MG63 (cell line): ENCODE data around the gene PNMA1. TPM values are rescaled to one million over a fixed set of nuclear protein-coding genes. Genes with fewer than 3 reads are reported as not detected.
A peak's percentile ranks its signal among the peaks of the same experiment; 100 is the strongest.

ENCODE experiments used
- DNase-seq: peaks from one replicate; pipeline ENCODE4 v3.0.0-alpha.2; 2020
- H3K27me3 ChIP-seq: fragments of 250-450 bp; sonication (Bioruptor Pico); 2 replicates; pipeline ENCODE4 v1.5.1; 2020; ENCODE audit warnings: mild to moderate bottlenecking, moderate library complexity
- H3K36me3 ChIP-seq: fragments of 250-450 bp; sonication (Bioruptor Pico); 2 replicates; pipeline ENCODE4 v1.5.1; 2020; ENCODE audit warnings: mild to moderate bottlenecking, moderate library complexity
- H3K4me3 ChIP-seq: fragments of 250-450 bp; sonication (Bioruptor Pico); 2 replicates; pipeline ENCODE4 v1.5.1; 2020; ENCODE audit warnings: mild to moderate bottlenecking, moderate library complexity
- H3K9me3 ChIP-seq: fragments of 250-450 bp; sonication (Bioruptor Pico); 2 replicates; pipeline ENCODE4 v1.5.1; 2020; ENCODE audit warnings: mild to moderate bottlenecking, moderate library complexity
- total RNA-seq: library from RNA; depleted of rRNA; stranded (reverse); fragments of >200 nt; shearing (Covaris generic); gene quantifications from 2 replicates; pipeline ENCODE4 v1.2.3, GENCODE V29; 2014; ENCODE audit warnings: low replicate concordance

The PNMA1 gene
- total RNA-seq, 1 experiment from 2014 or later = 22.1 TPM

DNA sequence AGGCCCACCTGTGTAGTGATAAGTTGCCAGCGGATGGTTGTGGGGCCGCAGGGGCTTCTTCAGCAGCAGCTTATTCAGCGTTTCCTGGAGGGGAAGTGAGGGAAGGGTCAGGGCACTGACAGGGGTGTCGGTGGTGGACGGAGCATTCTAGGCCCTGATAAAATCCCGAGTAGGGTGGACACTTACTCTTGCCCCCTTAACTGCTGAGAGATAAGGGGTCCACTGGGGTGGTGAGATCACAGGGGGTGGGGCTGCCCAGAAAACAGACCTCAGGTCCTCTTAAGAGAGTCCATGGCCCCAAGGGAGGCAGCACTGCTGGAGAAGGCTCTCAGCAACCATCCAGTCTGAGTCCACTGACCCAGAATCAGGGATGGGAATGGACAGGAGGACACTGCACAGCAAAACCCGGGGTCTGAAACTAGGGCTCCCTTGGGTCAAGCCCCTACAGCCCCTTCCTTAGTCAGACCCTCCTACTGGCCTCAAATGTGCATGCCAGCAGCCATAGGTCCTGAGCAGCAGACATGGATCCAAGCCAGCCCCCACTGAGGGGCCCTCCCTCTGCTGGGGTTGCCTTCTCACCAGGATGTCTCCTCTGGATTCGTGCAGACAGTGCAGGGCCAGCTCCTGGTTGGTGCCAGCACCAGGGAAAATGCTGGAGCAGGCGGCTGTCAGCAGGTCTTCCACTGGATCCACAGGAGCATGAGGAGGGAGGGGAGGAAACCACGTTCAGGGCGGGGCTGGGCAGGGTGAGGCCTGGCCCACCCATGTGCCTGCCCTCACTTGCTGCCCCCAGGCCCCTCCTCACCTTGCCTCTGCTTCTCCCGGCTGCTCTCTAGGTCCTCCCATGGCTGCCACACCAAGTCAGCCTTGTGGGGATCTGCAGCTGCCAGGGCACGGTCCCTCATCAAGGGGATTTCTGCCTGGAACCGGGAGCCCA lies 12.1 kb upstream of the PNMA1 start:
- peaks cover 64% of the 10 kb centered on the region for H3K36me3 ChIP-seq
- peak; percentile 56 for DNase-seq
- no peaks in the 10 kb centered on the region for H3K27me3 ChIP-seq
- no peaks in the 10 kb centered on the region for H3K9me3 ChIP-seq
- H3K4me3 ChIP-seq = no peak overlapping the region

DNA sequence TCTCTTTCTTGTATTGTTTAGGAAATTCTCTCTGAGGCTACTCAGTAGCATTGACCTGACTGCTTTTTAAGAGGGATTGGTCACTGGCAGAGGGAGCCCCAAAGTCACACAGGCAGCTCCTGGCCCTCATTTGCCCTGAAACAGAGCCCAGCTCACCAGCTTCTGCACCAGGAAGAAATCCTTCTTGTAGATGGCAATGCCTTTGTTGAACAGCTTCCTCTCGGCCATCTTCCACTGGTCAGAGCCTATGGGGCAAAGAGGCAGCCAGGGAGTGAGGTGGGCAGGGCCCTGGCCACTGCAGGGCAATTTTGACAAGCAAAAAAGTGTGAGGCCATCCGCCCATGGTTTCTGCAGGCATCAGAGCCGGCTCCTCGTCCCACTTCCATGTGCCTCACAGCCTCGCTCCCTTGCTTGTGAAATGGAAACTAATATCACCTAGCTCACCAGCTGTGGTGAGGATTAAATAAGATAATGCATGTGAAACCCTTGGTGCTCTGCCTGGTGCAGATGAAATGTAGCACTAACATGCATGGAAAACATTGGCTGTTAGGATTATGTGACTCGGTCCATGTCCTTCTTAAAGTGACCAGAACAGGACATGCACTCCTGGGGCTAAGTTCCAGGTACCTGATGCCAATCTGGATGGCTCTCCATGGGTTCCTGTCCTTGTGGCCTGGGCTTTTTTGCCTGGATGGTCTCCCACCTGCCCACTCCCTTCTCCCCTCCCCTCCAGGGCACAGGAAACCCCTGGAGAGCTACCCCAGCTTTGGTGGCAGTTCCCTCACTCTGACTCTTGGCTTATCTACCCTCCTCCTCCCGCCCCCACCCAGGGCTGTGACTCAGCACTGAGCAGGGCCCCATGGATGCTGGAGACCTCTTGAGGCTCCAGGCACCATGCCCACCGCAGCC lies 11.2 kb upstream of the PNMA1 start:
- Histone ChIP-seq H3K27me3 (no peaks in the 10 kb centered on the region), H3K9me3 (no peaks in the 10 kb centered on the region), H3K4me3 (no peak overlapping the region), H3K36me3 (peaks cover 69% of the 10 kb centered on the region)
- peak; percentile 55 for DNase-seq

DNA sequence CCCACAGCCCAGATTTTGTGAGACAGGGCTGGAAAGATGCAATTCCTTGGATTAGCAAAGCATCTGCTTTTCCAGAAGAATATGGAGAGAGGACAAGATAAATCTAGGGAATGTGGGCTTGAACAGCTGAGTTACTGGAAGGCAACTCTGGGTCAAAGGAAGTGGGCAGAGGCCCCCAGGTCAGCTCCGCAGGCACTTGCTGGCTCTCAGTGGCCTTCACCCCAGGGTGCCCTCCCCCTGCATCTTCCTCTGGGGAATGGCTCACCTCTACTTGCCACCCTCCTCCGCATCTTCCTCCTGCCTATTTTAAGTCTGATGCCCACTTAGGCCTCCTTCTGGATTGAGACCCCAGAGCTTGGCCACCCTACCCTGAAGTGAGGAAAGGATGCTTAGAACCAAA lies 10.5 kb upstream of the PNMA1 start:
- Histone ChIP-seq H3K9me3 (no peaks in the 10 kb centered on the region), H3K27me3 (no peaks in the 10 kb centered on the region), H3K36me3 (peaks cover 68% of the 10 kb centered on the region), H3K4me3 (no peak overlapping the region)
- DNase-seq = peak; percentile 39

DNA sequence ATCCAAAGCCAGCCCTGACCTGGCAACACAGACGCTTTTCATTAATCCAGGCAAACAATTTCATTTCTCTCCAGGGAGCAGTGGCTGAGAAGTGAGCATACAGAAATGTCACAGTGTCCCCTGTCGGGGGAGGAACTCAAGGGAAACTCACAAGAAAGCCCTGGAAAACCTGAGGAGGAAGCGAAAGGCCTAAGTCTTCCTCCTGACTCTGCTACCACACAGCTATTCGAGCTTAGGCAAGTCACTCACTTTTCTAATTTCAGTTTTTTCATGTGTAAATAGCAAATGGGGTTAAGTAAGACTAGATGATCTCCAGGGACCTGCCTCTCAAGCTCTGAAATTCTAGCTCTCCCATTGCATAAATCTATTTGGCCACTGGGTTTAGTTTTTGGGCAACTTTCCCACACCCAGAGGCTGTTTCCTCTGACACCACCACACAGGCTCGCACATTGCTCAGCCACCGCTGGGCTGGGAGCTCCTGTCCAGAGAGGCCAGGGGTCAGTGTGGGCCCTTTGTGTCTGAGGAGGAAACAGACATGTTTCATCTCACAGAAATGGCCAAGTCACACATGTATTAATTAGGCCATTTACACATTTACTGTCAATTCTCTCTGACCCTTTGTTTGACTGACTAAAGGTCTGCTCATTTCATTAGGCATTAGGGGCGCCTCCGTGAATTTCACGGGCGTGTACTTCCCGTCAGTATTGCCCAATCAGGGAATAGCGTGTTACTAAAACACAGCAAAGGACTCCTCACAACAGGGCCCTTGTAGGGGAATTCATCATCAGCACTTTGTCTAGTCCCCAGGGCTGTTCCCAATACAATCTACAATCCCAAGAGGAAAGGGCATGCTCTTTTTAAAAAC lies 9.8 kb upstream of the PNMA1 start:
- Histone ChIP-seq H3K36me3 (peaks cover 66% of the 10 kb centered on the region), H3K27me3 (no peaks in the 10 kb centered on the region), H3K9me3 (no peaks in the 10 kb centered on the region), H3K4me3 (no peak overlapping the region)
- DNase-seq = peak; percentile 93

DNA sequence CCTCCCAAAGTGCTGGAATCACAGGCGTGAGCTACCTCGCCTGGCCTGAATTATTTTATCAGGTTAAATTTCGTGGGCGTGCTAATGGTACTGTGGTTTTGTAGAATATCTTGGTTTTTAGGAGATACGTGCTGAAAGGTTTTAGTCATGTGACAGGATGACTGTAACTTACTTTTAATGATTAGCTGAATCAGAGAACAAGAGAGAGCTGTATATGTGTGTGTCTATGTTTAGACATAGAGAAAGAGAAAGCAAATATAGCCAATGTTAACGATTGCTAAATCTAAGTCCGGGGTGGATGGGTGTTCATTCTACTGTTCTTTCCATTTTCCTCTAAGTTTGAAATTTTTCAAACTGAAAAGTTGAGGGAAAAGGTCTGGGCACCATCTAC lies 9.2 kb upstream of the PNMA1 start:
- Histone ChIP-seq H3K4me3 (no peak overlapping the region), H3K9me3 (no peaks in the 10 kb centered on the region), H3K27me3 (no peaks in the 10 kb centered on the region), H3K36me3 (peaks cover 62% of the 10 kb centered on the region)
- no peak for DNase-seq

DNA sequence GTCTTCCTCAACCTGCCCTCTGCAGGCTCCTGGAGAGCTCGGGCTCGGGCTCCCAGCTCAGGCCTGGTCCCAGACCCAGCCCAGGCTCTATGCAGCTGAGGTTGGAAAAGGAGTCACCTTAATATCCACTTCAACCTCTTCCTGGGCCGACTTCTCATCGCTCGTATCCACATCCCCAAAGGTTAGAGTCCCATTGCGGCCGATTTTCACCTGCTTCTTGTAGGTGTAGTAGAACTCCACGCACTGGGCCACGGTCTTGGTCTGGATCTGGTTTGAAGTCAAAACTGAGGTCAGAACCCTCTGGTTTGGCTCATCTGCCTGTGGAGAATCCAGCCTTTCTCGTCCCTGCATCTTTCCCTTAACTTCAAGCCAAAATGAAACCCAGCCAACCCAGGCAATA lies 8.4 kb upstream of the PNMA1 start:
- no peaks in the 10 kb centered on the region for H3K27me3 ChIP-seq
- no peak for DNase-seq
- no peaks in the 10 kb centered on the region for H3K9me3 ChIP-seq
- H3K36me3 ChIP-seq = peaks cover 55% of the 10 kb centered on the region
- H3K4me3 ChIP-seq = no peak overlapping the region

DNA sequence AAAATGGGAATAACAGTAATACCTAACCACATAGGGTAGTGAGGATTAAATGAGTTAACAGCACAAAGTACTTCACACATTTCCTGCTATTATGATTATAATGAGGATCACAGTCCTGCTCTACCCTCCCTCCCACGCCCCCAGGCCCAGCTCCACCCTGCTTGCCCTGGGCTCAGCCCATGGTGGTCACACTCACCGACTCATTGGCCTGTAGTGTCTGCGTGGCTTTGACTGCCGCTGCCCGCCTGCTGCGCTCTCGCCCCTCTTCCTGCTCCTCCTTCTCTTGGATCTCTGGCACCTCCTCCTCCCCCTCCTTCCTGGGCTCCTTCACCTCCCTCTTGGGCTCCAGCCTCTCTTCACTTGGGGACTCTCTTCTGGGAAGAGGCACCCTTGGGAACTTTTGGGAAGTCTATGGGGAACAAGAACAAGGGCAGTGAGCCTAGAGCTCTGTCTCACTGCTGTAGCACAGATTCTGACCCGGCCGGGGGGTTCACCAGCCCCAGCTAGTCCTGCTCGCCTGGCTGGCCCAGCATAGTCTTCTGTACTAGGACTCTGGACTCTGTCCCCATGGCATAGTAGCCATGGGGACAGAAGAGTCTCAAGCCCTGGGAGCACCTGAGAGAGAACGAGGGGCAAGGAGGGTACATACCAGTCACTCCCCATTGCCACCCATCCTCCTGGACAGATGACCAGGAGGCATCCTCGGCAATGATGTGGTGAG lies 7.1 kb upstream of the PNMA1 start:
- H3K27me3 ChIP-seq = no peaks in the 10 kb centered on the region
- H3K9me3 ChIP-seq = no peaks in the 10 kb centered on the region
- H3K36me3 ChIP-seq = peaks cover 44% of the 10 kb centered on the region
- no peak for DNase-seq
- H3K4me3 ChIP-seq = no peak overlapping the region

DNA sequence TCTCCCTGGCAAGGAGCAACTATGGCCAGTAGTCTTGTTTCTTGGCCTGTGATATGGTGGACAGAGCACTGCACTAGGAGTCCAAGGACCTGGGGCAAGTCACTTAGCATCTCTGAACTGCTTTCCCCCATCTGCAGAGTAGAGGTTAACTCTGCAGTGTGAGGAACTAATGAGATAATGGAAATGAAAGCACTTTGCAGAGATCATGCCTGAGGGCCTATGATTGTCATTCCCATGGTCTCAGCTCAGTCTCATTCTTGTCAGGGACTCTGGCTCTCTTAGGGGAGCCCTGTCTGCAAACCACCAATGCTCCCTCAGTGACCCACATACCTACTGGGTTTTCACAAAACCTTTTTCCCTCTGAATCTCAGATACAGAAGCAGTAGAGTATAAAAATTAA lies 6.5 kb upstream of the PNMA1 start:
- H3K36me3 ChIP-seq = peaks cover 38% of the 10 kb centered on the region
- DNase-seq = no peak

DNA sequence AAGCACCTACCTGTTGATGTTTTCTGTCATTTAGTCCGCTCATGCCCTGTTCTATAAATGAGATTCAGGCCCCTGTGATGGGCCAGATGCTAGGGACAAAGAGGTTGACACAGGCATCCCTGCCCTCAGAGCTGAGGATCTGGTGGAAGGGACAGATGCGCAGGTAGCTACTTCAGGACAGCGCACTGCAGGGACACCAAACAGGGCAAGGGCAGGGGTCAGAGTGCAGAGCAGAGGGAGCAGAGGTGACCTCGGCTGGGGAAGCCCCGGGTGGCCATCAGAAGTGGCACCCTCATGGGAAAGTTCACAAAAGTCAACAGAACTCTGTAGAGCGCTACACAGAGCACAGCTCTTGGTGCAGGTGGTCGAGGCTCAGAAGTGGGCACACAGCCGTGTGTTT lies 5.6 kb upstream of the PNMA1 start:
- peaks cover 31% of the 10 kb centered on the region for H3K36me3 ChIP-seq
- H3K9me3 ChIP-seq = no peaks in the 10 kb centered on the region
- H3K27me3 ChIP-seq = no peaks in the 10 kb centered on the region
- no peak for DNase-seq
- no peak overlapping the region for H3K4me3 ChIP-seq

More for the DNA sequence above, 6.5 kb upstream of the PNMA1 start:
- no peaks in the 10 kb centered on the region for H3K9me3 ChIP-seq
- H3K27me3 ChIP-seq = no peaks in the 10 kb centered on the region
- H3K4me3 ChIP-seq = no peak overlapping the region

DNA sequence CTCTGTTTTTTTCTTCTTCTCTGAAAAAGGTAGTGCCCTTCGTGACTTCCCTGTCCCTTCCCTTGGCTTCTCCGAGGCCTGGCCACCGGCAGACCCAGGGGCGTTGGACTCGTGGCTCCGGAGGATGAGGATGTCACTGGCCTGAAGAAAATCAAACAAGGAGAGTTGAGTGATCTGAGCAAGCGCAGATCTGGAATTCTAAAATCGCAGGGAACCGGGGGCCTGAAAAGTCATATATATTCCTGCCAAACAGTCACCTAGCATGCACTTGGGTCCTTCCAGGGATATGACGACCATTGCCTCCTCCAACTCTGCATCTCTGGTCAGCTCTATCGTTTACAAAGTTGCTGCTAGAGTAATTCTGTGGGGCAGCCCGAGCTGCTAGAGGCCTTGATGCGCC lies 5.2 kb upstream of the PNMA1 start:
- no peak overlapping the region for H3K4me3 ChIP-seq
- H3K36me3 ChIP-seq = peaks cover 28% of the 10 kb centered on the region
- DNase-seq = no peak
- H3K27me3 ChIP-seq = no peaks in the 10 kb centered on the region
- no peaks in the 10 kb centered on the region for H3K9me3 ChIP-seq

DNA sequence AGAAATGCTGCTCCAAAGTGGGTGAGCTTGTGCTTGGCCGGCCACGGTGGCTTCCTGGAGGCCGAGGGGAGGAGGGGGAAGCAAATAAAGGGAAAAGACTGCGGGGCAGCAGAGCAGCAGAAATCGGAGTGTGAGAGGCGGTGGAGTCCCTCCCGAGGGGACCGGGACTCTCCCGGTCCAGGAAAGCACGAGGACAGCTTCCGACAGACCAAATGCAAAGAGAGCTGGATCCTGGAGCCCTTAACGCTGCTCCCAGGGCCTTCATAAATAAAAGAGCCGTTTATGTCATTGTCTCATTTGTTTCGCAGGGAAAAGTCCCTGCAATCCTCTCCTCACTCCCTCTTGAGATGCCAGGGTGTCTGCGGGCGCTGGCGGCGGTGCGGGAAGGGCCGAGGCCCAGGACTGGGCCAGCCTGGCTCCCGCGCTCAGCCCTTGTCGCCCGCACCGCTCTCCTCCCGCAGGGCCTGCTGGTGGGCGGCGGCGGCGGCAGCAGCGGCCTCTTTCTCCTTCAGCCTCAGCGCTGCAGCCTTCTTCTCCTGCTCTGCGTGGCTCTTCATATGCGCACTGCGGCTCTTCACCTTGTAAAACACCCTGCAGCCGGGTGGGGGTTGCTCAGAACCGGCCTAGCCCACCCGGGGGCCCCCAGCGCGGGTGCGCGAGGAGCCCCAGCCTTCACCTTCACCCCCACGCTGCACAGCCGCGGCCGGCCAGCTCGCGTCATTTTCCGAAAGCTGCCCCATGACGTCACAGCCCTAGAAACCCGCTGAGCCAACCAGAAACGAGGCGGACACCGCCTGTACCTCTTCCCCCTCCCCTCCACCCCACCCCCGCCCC lies 4.5 kb upstream of the PNMA1 start:
- DNase-seq = no peak
- H3K36me3 ChIP-seq = peaks cover 25% of the 10 kb centered on the region
- H3K27me3 ChIP-seq = no peaks in the 10 kb centered on the region
- no peaks in the 10 kb centered on the region for H3K9me3 ChIP-seq
- H3K4me3 ChIP-seq = no peak overlapping the region

DNA sequence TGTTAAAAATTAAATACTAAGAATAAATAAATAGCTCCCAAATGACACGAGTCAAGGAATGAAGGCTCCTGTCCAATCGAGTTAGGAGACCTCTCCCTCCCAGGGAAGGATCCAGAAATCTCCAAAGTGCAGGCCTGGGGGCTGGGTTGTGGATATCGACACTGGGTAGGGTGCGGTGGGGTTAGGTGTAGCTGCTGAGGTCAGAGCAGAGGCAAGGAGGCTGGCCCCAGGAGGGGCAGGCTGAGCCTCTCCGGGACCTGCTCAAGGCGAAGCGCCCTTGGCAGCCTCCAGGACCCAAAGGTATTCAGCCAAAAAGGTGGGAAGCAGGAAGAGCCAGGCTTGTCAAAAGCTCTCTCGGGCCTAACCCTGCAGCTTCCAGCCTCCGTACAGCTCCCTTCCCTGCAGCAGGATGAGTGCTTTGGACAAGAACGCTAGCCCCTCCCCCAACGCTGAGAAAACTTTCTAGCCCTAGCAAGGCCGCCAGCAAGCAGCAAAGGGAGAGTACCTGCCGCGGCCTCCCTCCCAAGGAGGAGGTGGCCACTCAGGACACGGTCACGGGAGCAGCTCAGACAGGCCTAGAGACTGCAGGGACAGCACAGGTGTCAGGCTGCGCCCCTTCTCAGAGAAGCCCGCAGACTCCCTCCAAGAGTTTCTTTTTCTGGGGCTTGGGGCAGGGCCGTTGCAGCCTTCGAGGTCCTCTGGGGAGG lies 3.7 kb upstream of the PNMA1 start:
- Histone ChIP-seq H3K9me3 (no peaks in the 10 kb centered on the region), H3K36me3 (peaks cover 18% of the 10 kb centered on the region), H3K27me3 (no peaks in the 10 kb centered on the region), H3K4me3 (no peak overlapping the region)
- DNase-seq = no peak

DNA sequence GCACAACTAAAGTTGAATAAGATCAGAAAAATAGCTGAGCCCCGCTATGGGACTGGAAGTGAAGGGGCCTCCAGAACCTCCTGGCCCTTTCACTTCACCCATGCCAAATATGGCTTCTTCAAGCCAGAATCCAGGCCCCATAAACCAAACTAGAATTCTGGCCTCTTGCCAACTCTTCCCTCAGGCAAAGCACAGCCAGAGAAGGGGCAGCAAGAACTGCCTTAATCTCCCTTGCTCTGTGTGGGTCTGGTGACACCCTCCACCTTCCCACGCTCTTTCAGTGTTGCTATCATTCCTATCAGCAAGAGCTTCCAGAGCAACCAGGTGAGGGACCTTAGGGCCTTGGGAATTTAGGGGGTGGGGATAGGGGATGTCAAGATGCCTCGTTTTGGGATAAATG lies 3.1 kb upstream of the PNMA1 start:
- Histone ChIP-seq H3K4me3 (no peak overlapping the region), H3K27me3 (no peaks in the 10 kb centered on the region), H3K36me3 (peaks cover 12% of the 10 kb centered on the region), H3K9me3 (no peaks in the 10 kb centered on the region)
- no peak for DNase-seq

DNA sequence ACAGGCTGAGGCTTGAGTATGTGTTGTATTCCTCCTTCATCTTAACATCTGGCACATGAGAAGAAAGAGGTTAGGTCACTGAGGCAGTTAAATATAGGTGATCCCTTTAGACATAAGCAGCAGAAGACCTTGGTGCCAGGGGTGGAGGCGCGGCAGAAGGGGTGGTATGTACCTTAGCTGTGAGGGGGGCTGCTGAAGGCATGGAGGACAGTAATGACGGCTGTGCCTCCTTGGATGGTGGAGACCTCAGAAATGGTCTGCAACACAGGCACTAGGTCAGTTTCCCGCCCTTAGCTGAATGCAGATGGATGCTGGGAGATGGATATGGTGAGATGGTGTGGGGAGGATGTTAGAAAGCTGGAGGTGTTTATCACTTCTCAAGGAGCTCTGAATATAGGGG lies 1.5 kb upstream of the PNMA1 start:
- Histone ChIP-seq H3K9me3 (no peaks in the 10 kb centered on the region), H3K27me3 (no peaks in the 10 kb centered on the region), H3K4me3 (no peak overlapping the region), H3K36me3 (0 out of 2 replicates have a peak, but pooled peaks cover 5% of the 10 kb centered on the region)
- no peak for DNase-seq

DNA sequence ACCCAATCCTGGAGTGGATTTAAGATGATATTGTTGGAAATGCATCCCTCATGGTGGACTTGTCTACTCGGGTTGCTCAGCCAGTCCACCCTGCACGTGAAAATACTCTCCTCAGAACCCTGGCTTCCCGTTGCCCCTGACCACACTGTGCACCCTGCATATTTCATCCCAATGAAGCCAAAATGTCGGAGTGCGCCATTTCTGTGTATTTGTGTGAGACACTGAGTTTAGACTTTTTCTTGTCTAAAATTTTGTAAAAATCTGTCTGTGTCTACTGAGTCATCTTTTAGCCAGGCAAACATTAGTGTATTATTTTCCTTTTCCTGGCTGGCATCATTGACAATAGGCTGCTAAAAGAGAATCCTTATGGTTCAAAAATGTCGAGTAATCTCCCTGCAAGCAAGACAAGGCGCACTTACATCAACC lies 485 bp upstream of the PNMA1 start:
- DNase-seq = no peak
- no peaks in the 10 kb centered on the region for H3K9me3 ChIP-seq

More for the DNA sequence above, 485 bp upstream of the PNMA1 start:
- Histone ChIP-seq H3K27me3 (no peaks in the 10 kb centered on the region), H3K4me3 (peak overlapping the region; percentile 69), H3K36me3 (no peaks in the 10 kb centered on the region)
